ENCODE results near the gene CD320. TPM values are rescaled to one million over a fixed set of nuclear protein-coding genes. Genes with fewer than 3 reads are reported as not detected.

The CD320 gene
- total and polyA plus RNA-seq, 12 donors: 20.3 to 81.2 (median 28.6) TPM

DNA sequence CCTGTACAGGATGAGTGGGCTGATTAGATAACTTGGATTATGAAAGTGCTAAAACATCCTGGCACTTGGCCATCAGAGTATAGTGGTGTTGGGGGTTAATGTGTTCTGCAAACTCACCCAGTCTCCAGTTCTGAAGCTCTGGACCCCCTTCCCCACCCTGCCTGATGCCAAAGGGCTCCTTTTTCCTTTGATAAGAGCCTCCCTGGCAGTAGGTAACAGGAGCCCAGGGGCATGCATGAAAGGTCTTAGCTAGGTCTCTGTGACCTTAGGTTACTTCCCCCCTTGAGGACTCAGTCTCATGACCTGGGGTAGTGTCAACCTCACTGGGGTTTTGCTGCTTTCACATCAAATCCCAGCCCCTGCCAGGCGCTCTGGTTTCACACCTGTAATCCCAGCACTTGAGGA lies 15.6 kb upstream of the CD320 start:
- no peak overlapping the region for H3K4me3 ChIP-seq
- no peak for TF ChIP-seq CTCF (IDR thresholded peaks at IDR 0.05)
- DNase-seq (no peak), ATAC-seq (no peak)
- intact Hi-C loops (cut with DNase I): loop anchor here in 3 of 10 donors (5.0 to 10.0 kb wide), 3 partner anchors 56 to 191 kb away; partner anchors contain the start of gene ZNF414 (in 1 of the 3)
- no peaks in the 10 kb centered on the region for H3K27me3 ChIP-seq
- peaks cover 17 to 49% (median 44%) of the 10 kb centered on the region in 9 donors for H3K4me1 ChIP-seq
- H3K27ac ChIP-seq: peak overlapping the region in 1 of 10 donors; percentile 65
- peaks cover 0 to 54% (median 14%) of the 10 kb centered on the region in 9 donors for H3K36me3 ChIP-seq
- 69 to 90% methylated on average over 1 of the region's 1 CpG for WGBS, 2 donors
- peaks cover 0 to 7% (median 0%) of the 10 kb centered on the region in 11 donors for H3K9me3 ChIP-seq

DNA sequence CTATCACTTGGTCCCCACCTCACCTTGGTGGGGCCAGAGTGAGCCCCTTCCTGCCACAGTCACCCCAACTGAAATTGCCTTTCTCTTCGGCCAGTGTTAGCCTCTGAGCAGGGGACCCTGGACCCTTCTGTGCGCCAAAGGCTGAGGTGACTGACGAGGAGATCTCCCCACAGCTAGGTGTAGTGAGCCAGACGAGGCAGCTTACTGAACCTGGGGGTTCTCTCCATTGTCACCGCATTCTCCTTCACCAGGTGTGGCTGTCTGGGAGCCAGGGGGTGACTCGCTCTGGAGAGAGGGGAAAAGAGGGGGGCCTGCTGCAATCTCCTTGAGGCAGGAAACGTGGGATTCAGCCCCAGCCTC lies 14.5 kb upstream of the CD320 start:
- intact Hi-C loops (cut with DNase I): loop anchor here in 3 of 10 donors (5.0 to 10.0 kb wide), 3 partner anchors 55 to 192 kb away; partner anchors contain the start of gene ZNF414 (in 1 of the 3)
- H3K27ac ChIP-seq: peak overlapping the region in 5 of 10 donors; percentile 92 to 96 (median 96)
- TF ChIP-seq CTCF (IDR thresholded peaks at IDR 0.05): no peak
- no peaks in the 10 kb centered on the region for H3K27me3 ChIP-seq
- H3K36me3 ChIP-seq: peaks cover 0 to 45% (median 14%) of the 10 kb centered on the region in 9 donors
- peaks cover 17 to 49% (median 44%) of the 10 kb centered on the region in 9 donors for H3K4me1 ChIP-seq
- ATAC-seq: no peak
- DNase-seq: no peak
- peaks cover 0 to 7% (median 0%) of the 10 kb centered on the region in 11 donors for H3K9me3 ChIP-seq
- 58 to 70% methylated on average over 7 of the region's 7 CpGs for WGBS, 2 donors
- H3K4me3 ChIP-seq: peak overlapping the region in 9 of 10 donors; percentile 67 to 98 (median 95)

- Histone ChIP-seq H3K4me3 (peak overlapping the region; percentile 67 to 99 (median 96)), H3K27ac (peak overlapping the region; percentile 78 to 97 (median 96)), H3K36me3 (peaks cover 0 to 45% (median 14%) of the 10 kb centered on the region in 9 donors), H3K9me3 (peaks cover 0 to 7% (median 0%) of the 10 kb centered on the region in 11 donors), H3K4me1 (peaks cover 17 to 51% (median 44%) of the 10 kb centered on the region in 9 donors), H3K27me3 (no peaks in the 10 kb centered on the region)
- DNase-seq: no peak
- WGBS, 2 donors: 16% methylated on average over 30 of the region's 30 CpGs
- TF ChIP-seq CTCF (IDR thresholded peaks at IDR 0.05): no peak
- peak in 4 of 8 donors; percentile 1 to 18 (median 8) for ATAC-seq
- intact Hi-C loops (cut with DNase I): loop anchor here in 3 of 10 donors (2.0 to 10.0 kb wide), 4 partner anchors 21 to 193 kb away; partner anchors contain the start of genes KANK3 (in 1 of the 3) and ZNF414 (in 1 of the 3)
These were observed 14.0 kb upstream of the CD320 start for GRCh38 chr19:8321986-8322637.

DNA sequence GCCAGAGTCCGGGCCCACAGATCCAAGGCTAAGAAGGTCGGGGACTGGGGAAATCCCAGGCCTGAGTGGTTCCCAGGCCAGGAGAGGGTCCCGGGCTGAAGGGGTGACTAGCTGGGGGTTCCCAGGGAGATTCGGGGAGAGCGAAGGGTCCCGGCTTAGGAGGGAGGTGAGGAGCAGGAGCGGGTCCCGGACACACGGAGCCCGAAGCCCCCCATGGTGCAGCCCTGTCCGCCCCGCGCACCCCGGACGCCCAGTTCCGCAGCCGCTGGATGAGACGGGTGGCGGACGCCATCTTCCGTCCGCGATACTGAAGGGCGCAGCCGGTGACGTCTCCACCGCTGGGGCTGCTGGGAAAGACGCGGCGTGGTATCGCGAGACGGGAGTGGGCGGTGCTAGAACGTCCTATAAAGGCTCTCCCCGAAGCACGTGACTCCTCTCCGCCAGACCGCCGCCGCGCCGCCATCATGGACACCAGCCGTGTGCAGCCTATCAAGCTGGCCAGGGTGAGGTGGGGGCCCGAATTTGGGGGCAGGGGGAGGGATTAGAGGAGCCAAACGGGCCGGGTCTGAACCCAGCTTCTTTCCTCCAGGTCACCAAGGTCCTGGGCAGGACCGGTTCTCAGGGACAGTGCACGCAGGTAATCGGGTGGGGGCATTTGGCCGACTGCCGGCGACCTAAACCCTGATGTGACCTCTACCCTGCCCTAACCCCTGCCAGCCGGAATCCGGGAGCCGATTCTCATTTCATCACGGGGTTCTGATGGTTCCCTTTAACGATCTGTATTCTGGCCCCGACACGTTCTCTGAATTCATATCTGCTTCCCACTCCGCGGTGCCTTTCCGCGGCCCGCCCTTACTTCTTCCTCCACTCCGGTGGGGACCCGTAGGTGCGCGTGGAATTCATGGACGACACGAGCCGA lies 13.2 kb upstream of the CD320 start, which contains the start of the genes NDUFA7 and RPS28:
Gene NDUFA7 (minus strand): TSS at position 309 of the 919 bp plus-strand sequence. CDS start 17 bp downstream, at position 292.
Gene RPS28 (plus strand): TSS at position 430 of the 919 bp plus-strand sequence. CDS start 35 bp downstream, at position 465.
- ATAC-seq: peak; percentile 95 to 98 (median 96)
- Histone ChIP-seq H3K27ac (peak within 1 kb of the TSS; percentile 81 to 97 (median 96)), H3K27me3 (no peaks in the 10 kb centered on the region), H3K36me3 (peaks cover 0 to 46% (median 22%) of the 10 kb centered on the region in 9 donors), H3K9me3 (no peaks in the 10 kb centered on the region), H3K4me3 (peak within 1 kb of the TSS; percentile 67 to 99 (median 96)), H3K4me1 (peaks cover 17 to 58% (median 44%) of the 10 kb centered on the region in 9 donors)
- WGBS, 2 donors: 0% methylated on average over 72 of the region's 72 CpGs
- DNase-seq: peak; percentile 97 to 98
- intact Hi-C loops (cut with DNase I): loop anchor here in 3 of 10 donors (2.0 to 10.0 kb wide), 4 partner anchors 21 to 193 kb away; partner anchors contain the start of genes KANK3 (in 1 of the 3) and ZNF414 (in 1 of the 3)
- TF ChIP-seq CTCF (IDR thresholded peaks at IDR 0.05): peak; percentile 15 to 60 (median 49)

Measured in heart right ventricle (tissue), 16 donors.